Measurements from ENCODE around the gene SEL1L.

Gene SEL1L

GRCh38 chr14:81452341-81453133 is 81.1 kb downstream of the SEL1L start:
- DNase-seq (ENCODE audit: insufficient read length, low spot score) (no peak), FAIRE-seq (no peak)
- no peak for TF ChIP-seq POLR2A (IDR thresholded peaks at IDR 0.05; ENCODE audit: low read depth, low read length)

- no peak for TF ChIP-seq POLR2A (IDR thresholded peaks at IDR 0.05; ENCODE audit: low read depth, low read length)
- DNase-seq (ENCODE audit: insufficient read length, low spot score) = no peak
- FAIRE-seq = no peak
These were observed 82.7 kb downstream of the SEL1L start for GRCh38 chr14:81450976-81451375.

GRCh38 chr14:81450100-81450531 is 83.5 kb downstream of the SEL1L start:
- FAIRE-seq = no peak
- no peak for DNase-seq (ENCODE audit: insufficient read length, low spot score)
- TF ChIP-seq POLR2A (IDR thresholded peaks at IDR 0.05; ENCODE audit: low read depth, low read length) = no peak

GRCh38 chr14:81449576-81449975 is 84.1 kb downstream of the SEL1L start:
- DNase-seq (ENCODE audit: insufficient read length, low spot score) (no peak), FAIRE-seq (no peak)
- TF ChIP-seq POLR2A (IDR thresholded peaks at IDR 0.05; ENCODE audit: low read depth, low read length) = no peak

- no peak for TF ChIP-seq POLR2A (IDR thresholded peaks at IDR 0.05; ENCODE audit: low read depth, low read length)
- no peak for DNase-seq (ENCODE audit: insufficient read length, low spot score)
- no peak for FAIRE-seq
These were observed 84.5 kb downstream of the SEL1L start for GRCh38 chr14:81449114-81449513.

- no peak for TF ChIP-seq POLR2A (IDR thresholded peaks at IDR 0.05; ENCODE audit: low read depth, low read length)
- FAIRE-seq = no peak
These were observed 86.5 kb downstream of the SEL1L start for GRCh38 chr14:81447021-81447764.

GRCh38 chr14:81446279-81447007 is 87.2 kb downstream of the SEL1L start:
- DNase-seq (ENCODE audit: insufficient read length, low spot score) (no peak), FAIRE-seq (no peak)
- TF ChIP-seq POLR2A (IDR thresholded peaks at IDR 0.05; ENCODE audit: low read depth, low read length) = no peak

More at GRCh38 chr14:81447021-81447764, 86.5 kb downstream of the SEL1L start:
- no peak for DNase-seq (ENCODE audit: insufficient read length, low spot score)

GRCh38 chr14:81441626-81442134 is 92.0 kb downstream of the SEL1L start:
- TF ChIP-seq POLR2A (IDR thresholded peaks at IDR 0.05; ENCODE audit: low read depth, low read length) = no peak
- DNase-seq (ENCODE audit: insufficient read length, low spot score) (no peak), FAIRE-seq (no peak)

GRCh38 chr14:81440041-81440440 is 93.6 kb downstream of the SEL1L start:
- FAIRE-seq (no peak), DNase-seq (ENCODE audit: insufficient read length, low spot score) (no peak)
- TF ChIP-seq POLR2A (IDR thresholded peaks at IDR 0.05; ENCODE audit: low read depth, low read length) = no peak

- FAIRE-seq (no peak), DNase-seq (ENCODE audit: insufficient read length, low spot score) (no peak)
- TF ChIP-seq POLR2A (IDR thresholded peaks at IDR 0.05; ENCODE audit: low read depth, low read length) = no peak
These were observed 96.4 kb downstream of the SEL1L start for GRCh38 chr14:81437244-81437643.

- FAIRE-seq (no peak), DNase-seq (ENCODE audit: insufficient read length, low spot score) (no peak)
- no peak for TF ChIP-seq POLR2A (IDR thresholded peaks at IDR 0.05; ENCODE audit: low read depth, low read length)
These were observed 97.1 kb downstream of the SEL1L start for GRCh38 chr14:81436296-81437138.

GRCh38 chr14:81435391-81436295 is 98.0 kb downstream of the SEL1L start:
- no peak for FAIRE-seq
- TF ChIP-seq POLR2A (IDR thresholded peaks at IDR 0.05; ENCODE audit: low read depth, low read length) = no peak
- DNase-seq (ENCODE audit: insufficient read length, low spot score) = no peak
